Endothelial cell of umbilical vein (primary cell): ENCODE measurements around the gene SYT17. TPM values are rescaled to one million over a fixed set of nuclear protein-coding genes. Genes with fewer than 3 reads are reported as not detected.

Source experiments
- BruUV-seq: library from RNA; stranded (reverse); fragments of 400-500 nt; replicated peaks from 2 replicates; lab custom pipeline; 2021; lab: Mats Ljungman, UMichigan
- CTCF ChIA-PET: fragments of 300-600, 350-600 bp; sonication (Branson Sonifier 250); formaldehyde crosslinking; loops from one replicate; lab custom pipeline; 2021; ENCODE audit warnings: antibody characterized with exemption, inconsistent platforms; lab: Charles Lee
- POLR2A ChIA-PET: fragments of 300-600, 350-600 bp; sonication (Branson Sonifier 250); formaldehyde crosslinking; loops from one replicate; lab custom pipeline; 2021; ENCODE audit warnings: antibody characterized with exemption, inconsistent platforms; lab: Charles Lee
- DNase-seq: peaks from one replicate; pipeline ENCODE4 v3.0.0-alpha.2; 2011; ENCODE audit warnings: low read depth, low spot score
- FAIRE-seq: peaks from 2 replicates; lab custom pipeline; 2011; peaks lifted over from hg19 to GRCh38; lab: Jason Lieb, UNC
- H2AFZ ChIP-seq: 2 replicates; pipeline ENCODE4 v1.6.0; 2012; ENCODE audit warnings: low read depth, low read length, control low read depth, inconsistent platforms
- H3K27ac ChIP-seq: 2 replicates; pipeline ENCODE4 v1.5.1; 2011; ENCODE audit warnings: low read depth, mild to moderate bottlenecking, control low read depth, low read length, moderate library complexity; ENCODE audit not compliant: insufficient read depth
- H3K27me3 ChIP-seq, 2 experiments: 2 replicates each; pipeline versions ENCODE4 v1.6.0 to v1.6.1; 2011; ENCODE audit warnings: low read length in 2 of 2, mixed read lengths in 1 of 2; ENCODE audit not compliant: control insufficient read depth in 2 of 2, insufficient read depth in 2 of 2
- H3K36me3 ChIP-seq, 2 experiments: 2 replicates in 1 of 2; 3 replicates in 1 of 2; pipeline ENCODE4 v1.5.1; 2011; ENCODE audit warnings: low read length in 2 of 2, mild to moderate bottlenecking in 1 of 2, moderate library complexity in 1 of 2; ENCODE audit not compliant: control insufficient read depth in 2 of 2, insufficient read depth in 2 of 2; ENCODE audit errors: extremely low read depth in 1 of 2
- H3K4me1 ChIP-seq: 3 replicates; pipeline ENCODE4 v1.5.1; 2011; ENCODE audit warnings: mild to moderate bottlenecking, low read length; ENCODE audit not compliant: control insufficient read depth, insufficient read depth; ENCODE audit errors: extremely low read depth
- H3K4me2 ChIP-seq: 2 replicates; pipeline ENCODE4 v1.6.1; 2011; ENCODE audit warnings: low read length, control low read depth, mixed read lengths; ENCODE audit not compliant: insufficient read depth
- H3K4me3 ChIP-seq, 3 experiments: fragments of 200-600 bp in 1 of 3; sonication (generic), shearing (Covaris generic) in 1 of 3; replicated peaks in 1 of 3; 2 replicates each; pipeline ENCODE4 v1.5.1; 2011 to 2016; ENCODE audit warnings: control low read depth in 3 of 3, low read length in 3 of 3, mild to moderate bottlenecking in 2 of 3, inconsistent platforms in 1 of 3, low read depth in 1 of 3, moderate library complexity in 1 of 3; ENCODE audit not compliant: insufficient read depth in 1 of 3
- H3K79me2 ChIP-seq: 2 replicates; pipeline ENCODE4 v1.6.0; 2012; ENCODE audit warnings: low read length, inconsistent platforms; ENCODE audit not compliant: control insufficient read depth, insufficient read depth
- H3K9ac ChIP-seq: replicated peaks from 2 replicates; pipeline ENCODE3; 2011; ENCODE audit warnings: low read length, control low read depth; ENCODE audit not compliant: insufficient read depth; ENCODE audit errors: extremely low read depth
- H3K9me1 ChIP-seq: replicated peaks from 3 replicates; pipeline ENCODE4 v1.6.0; 2011; ENCODE audit warnings: mild to moderate bottlenecking, low read length; ENCODE audit not compliant: control insufficient read depth, insufficient read depth; ENCODE audit errors: extremely low read depth
- H3K9me3 ChIP-seq: replicated peaks from 2 replicates; pipeline ENCODE4 v1.5.1; 2012; ENCODE audit warnings: low read length, inconsistent platforms; ENCODE audit not compliant: control insufficient read depth, insufficient read depth
- H4K20me1 ChIP-seq: replicated peaks from 2 replicates; pipeline ENCODE3; 2011; ENCODE audit warnings: mild to moderate bottlenecking, low read length; ENCODE audit not compliant: control insufficient read depth, insufficient read depth; ENCODE audit errors: extremely low read depth
- EZH2 ChIP-seq: IDR thresholded peaks from 2 replicates; pipeline ENCODE4 v1.6.1; 2012; ENCODE audit warnings: borderline replicate concordance, low read depth, mild to moderate bottlenecking, moderate library complexity, low read length, inconsistent platforms; ENCODE audit not compliant: severe bottlenecking
- FOS ChIP-seq: IDR thresholded peaks from 2 replicates; pipeline ENCODE4 v1.6.1; 2011; ENCODE audit warnings: mild to moderate bottlenecking, low read length, moderate library complexity, borderline replicate concordance; ENCODE audit not compliant: insufficient read depth
- GATA2 ChIP-seq: IDR thresholded peaks from 2 replicates; pipeline ENCODE4 v1.7.0; 2011; ENCODE audit warnings: low read depth, mild to moderate bottlenecking, moderate library complexity, mixed read lengths, low read length; ENCODE audit not compliant: insufficient read length, insufficient read depth
- JUN ChIP-seq: IDR thresholded peaks from 2 replicates; pipeline ENCODE4 v1.6.1; 2011; ENCODE audit warnings: borderline replicate concordance, low read depth; ENCODE audit not compliant: insufficient read length, insufficient read depth
- MYC ChIP-seq: IDR thresholded peaks from one replicate; pipeline ENCODE4 v1.6.1; 2011; ENCODE audit warnings: mild to moderate bottlenecking, low read depth, low read length
- POLR2A ChIP-seq: IDR thresholded peaks from 2 replicates; pipeline ENCODE4 v1.6.1; 2012; ENCODE audit warnings: low read depth, mild to moderate bottlenecking, control low read depth, low read length
- POLR2AphosphoS5 ChIP-seq: IDR thresholded peaks from 2 replicates; pipeline ENCODE4 v1.6.1; 2012; ENCODE audit warnings: low read depth, mild to moderate bottlenecking, control low read depth, low read length, moderate library complexity; ENCODE audit not compliant: insufficient read depth
- dilution Hi-C: fragments of 300-500 bp; cut with MboI; formaldehyde crosslinking; loops from one replicate; pipeline ENCODE4 v1.15.0; 2019; ENCODE audit warnings: low sequenced_read_pairs; ENCODE audit not compliant: extremely low pct_ligation_motif_present
- intact Hi-C: fragments of 100-400 bp; cut with micrococcal nuclease; formaldehyde crosslinking; loops from one replicate; pipeline ENCODE4 v1.10.0; 2022
- polyA plus RNA-seq, 4 experiments: library from polyadenylated mRNA; depleted of rRNA in 3 of 4; stranded (reverse) in 3 of 4; unstranded in 1 of 4; fragments of >200 nt; gene quantifications; 2 replicates each; pipeline versions ENCODE4 v1.2.1 to v1.2.3, GENCODE V29; 2011 to 2012; ENCODE audit warnings: missing spikeins in 1 of 4
- total RNA-seq: library from RNA; stranded (reverse); gene quantifications from 2 replicates; pipeline ENCODE4 v1.2.3, GENCODE V29; 2021
- TF ChIP-seq, protein P1 (sequence below), 2 donors: IDR thresholded peaks; 1 replicate in 1 of 2; 2 replicates in 1 of 2; pipeline ENCODE4 v1.5.1; 2011; ENCODE audit warnings: low read length in 2 of 2, mild to moderate bottlenecking in 2 of 2, moderate library complexity in 2 of 2, control low read depth in 1 of 2, inconsistent platforms in 1 of 2, low read depth in 1 of 2; ENCODE audit not compliant: insufficient read depth in 1 of 2; ENCODE audit errors: extremely low read depth in 1 of 2
- TF ChIP-seq, protein P2 (sequence below): IDR thresholded peaks from 2 replicates; pipeline ENCODE4 v1.6.1; 2011; ENCODE audit not compliant: insufficient read depth, insufficient read length

SYT17 gene
- total and polyA plus RNA-seq, 2 donors (not counting 3 experiments of a cell fraction or from before 2014, with no cell fraction given): 1.9 to 4.2 TPM

DNA sequence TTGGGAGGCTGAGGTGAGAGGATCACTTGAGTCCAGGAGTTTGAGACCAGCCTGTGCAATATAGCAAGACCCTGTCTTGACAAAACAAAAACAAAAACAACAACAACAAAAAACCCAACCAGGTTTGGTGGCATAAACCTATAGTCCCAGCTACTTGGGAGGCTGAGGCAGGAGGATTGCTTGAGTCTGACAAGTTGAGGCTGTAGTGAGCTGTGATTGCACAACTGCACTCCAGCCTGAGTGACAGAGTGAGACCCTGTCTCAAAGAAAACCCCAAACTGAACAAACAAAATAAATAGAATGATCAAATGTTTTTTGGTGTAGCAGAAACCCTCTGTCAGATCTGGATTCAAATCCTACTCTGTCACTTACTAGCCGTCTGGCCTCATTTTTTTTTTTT lies 16.0 kb upstream of the SYT17 start:
- no peaks in the 10 kb centered on the region for H4K20me1 ChIP-seq
- H3K79me2 ChIP-seq: no peaks in the 10 kb centered on the region
- no peaks in the 10 kb centered on the region for H3K4me1 ChIP-seq
- dilution Hi-C loops: no loop called here
- FAIRE-seq: no peak
- no peaks in the 10 kb centered on the region for H3K9me3 ChIP-seq
- CTCF ChIA-PET: no interaction called here
- H3K4me2 ChIP-seq: no peak overlapping the region
- H3K4me3 ChIP-seq: no peak overlapping the region
- TF ChIP-seq, protein P1, sequence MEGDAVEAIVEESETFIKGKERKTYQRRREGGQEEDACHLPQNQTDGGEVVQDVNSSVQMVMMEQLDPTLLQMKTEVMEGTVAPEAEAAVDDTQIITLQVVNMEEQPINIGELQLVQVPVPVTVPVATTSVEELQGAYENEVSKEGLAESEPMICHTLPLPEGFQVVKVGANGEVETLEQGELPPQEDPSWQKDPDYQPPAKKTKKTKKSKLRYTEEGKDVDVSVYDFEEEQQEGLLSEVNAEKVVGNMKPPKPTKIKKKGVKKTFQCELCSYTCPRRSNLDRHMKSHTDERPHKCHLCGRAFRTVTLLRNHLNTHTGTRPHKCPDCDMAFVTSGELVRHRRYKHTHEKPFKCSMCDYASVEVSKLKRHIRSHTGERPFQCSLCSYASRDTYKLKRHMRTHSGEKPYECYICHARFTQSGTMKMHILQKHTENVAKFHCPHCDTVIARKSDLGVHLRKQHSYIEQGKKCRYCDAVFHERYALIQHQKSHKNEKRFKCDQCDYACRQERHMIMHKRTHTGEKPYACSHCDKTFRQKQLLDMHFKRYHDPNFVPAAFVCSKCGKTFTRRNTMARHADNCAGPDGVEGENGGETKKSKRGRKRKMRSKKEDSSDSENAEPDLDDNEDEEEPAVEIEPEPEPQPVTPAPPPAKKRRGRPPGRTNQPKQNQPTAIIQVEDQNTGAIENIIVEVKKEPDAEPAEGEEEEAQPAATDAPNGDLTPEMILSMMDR (IDR thresholded peaks at IDR 0.05; ENCODE audit: extremely low read depth in 1 of 2, insufficient read depth in 1 of 2, low read depth in 1 of 2, low read length in 2 of 2): no peak
- TF ChIP-seq GATA2 (no peak), EZH2 (no peak), MYC (no peak), POLR2A (no peak), POLR2AphosphoS5 (no peak), FOS (no peak), JUN (no peak)
- TF ChIP-seq, protein P2, sequence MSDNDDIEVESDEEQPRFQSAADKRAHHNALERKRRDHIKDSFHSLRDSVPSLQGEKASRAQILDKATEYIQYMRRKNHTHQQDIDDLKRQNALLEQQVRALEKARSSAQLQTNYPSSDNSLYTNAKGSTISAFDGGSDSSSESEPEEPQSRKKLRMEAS: no peak
- POLR2A ChIA-PET: no interaction called here
- intact Hi-C loops: no loop called here
- H2AFZ ChIP-seq: no peak overlapping the region
- peaks cover 5 to 6% of the 10 kb centered on the region in 2 experiments for H3K27me3 ChIP-seq
- H3K36me3 ChIP-seq: no peaks in the 10 kb centered on the region
- no peaks in the 10 kb centered on the region for H3K9me1 ChIP-seq
- H3K27ac ChIP-seq: no peak overlapping the region
- DNase-seq: no peak
- BruUV-seq: no TSS peak
- H3K9ac ChIP-seq: no peak overlapping the region
